ENCODE data around the gene NHLH2.

The NHLH2 gene

GRCh38 chr1:115838431-115839028 is 2.4 kb downstream of the NHLH2 start:
- no peak for TF ChIP-seq CTCF (conservative IDR thresholded peaks at IDR 0.05; ENCODE audit: low read length)
- H3K4me3 ChIP-seq (ENCODE audit: low read length), result no peak overlapping the region
- DNase-seq (ENCODE audit: low read depth), result no peak

GRCh38 chr1:115837740-115838421 is 3.0 kb downstream of the NHLH2 start:
- TF ChIP-seq CTCF (conservative IDR thresholded peaks at IDR 0.05; ENCODE audit: low read length), result no peak
- no peak overlapping the region for H3K4me3 ChIP-seq (ENCODE audit: low read length)
- DNase-seq (ENCODE audit: low read depth), result no peak

GRCh38 chr1:115837341-115837739 is 3.6 kb downstream of the NHLH2 start:
- no peak for TF ChIP-seq CTCF (conservative IDR thresholded peaks at IDR 0.05; ENCODE audit: low read length)
- DNase-seq (ENCODE audit: low read depth), result no peak
- no peak overlapping the region for H3K4me3 ChIP-seq (ENCODE audit: low read length)

GRCh38 chr1:115833856-115834255 is 7.1 kb downstream of the NHLH2 start:
- no peak for DNase-seq (ENCODE audit: low read depth)
- H3K4me3 ChIP-seq (ENCODE audit: low read length), result no peak overlapping the region
- TF ChIP-seq CTCF (conservative IDR thresholded peaks at IDR 0.05; ENCODE audit: low read length), result no peak

GRCh38 chr1:115832651-115833050 is 8.3 kb downstream of the NHLH2 start:
- DNase-seq (ENCODE audit: low read depth), result no peak
- TF ChIP-seq CTCF (conservative IDR thresholded peaks at IDR 0.05; ENCODE audit: low read length), result no peak
- no peak overlapping the region for H3K4me3 ChIP-seq (ENCODE audit: low read length)

- DNase-seq (ENCODE audit: low read depth), result no peak
- no peak for TF ChIP-seq CTCF (conservative IDR thresholded peaks at IDR 0.05; ENCODE audit: low read length)
- H3K4me3 ChIP-seq (ENCODE audit: low read length), result no peak overlapping the region
These were observed 10.0 kb downstream of the NHLH2 start for GRCh38 chr1:115830963-115831362.

GRCh38 chr1:115829947-115830346 is 11.0 kb downstream of the NHLH2 start:
- no peak for DNase-seq (ENCODE audit: low read depth)
- no peak overlapping the region for H3K4me3 ChIP-seq (ENCODE audit: low read length)
- no peak for TF ChIP-seq CTCF (conservative IDR thresholded peaks at IDR 0.05; ENCODE audit: low read length)
